ENCODE measurements around the gene ARL15. TPM values are rescaled to one million over a fixed set of nuclear protein-coding genes. Genes with fewer than 3 reads are reported as not detected.

The ARL15 gene
- total RNA-seq, 1 experiment from 2014 or later = 13.0 TPM

GRCh38 chr5:53877243-53877642, 433.1 kb downstream of the ARL15 start:
- Mint-ChIP-seq H3K4me1 (peaks cover 22 to 24% of the 10 kb centered on the region in 2 experiments), H3K36me3 (ENCODE audit: insufficient read depth in 1 of 3, low read depth in 3 of 3) (peaks cover 5 to 22% (median 12%) of the 10 kb centered on the region in 3 experiments), H3K27ac (no peak overlapping the region), H3K4me3 (no peak overlapping the region), H3K9me3 (peaks cover 14 to 19% of the 10 kb centered on the region in 2 experiments), H3K27me3 (ENCODE audit: low read depth) (no peaks in the 10 kb centered on the region)
- Histone ChIP-seq H3K18ac (ENCODE audit: insufficient read length, low read depth, low read length) (no peak overlapping the region), H3K4me2 (ENCODE audit: insufficient read depth, insufficient read length, low read length) (no peak overlapping the region), H2BK15ac (ENCODE audit: low read depth, low read length) (no peak overlapping the region), H3K79me1 (ENCODE audit: insufficient read depth, low read depth, low read length, poor library complexity, severe bottlenecking) (no peaks in the 10 kb centered on the region), H3K4ac (ENCODE audit: low read depth, low read length) (no peak overlapping the region), H4K91ac (ENCODE audit: insufficient read length, low read depth, low read length) (no peak overlapping the region), H4K5ac (ENCODE audit: insufficient read length, low read depth, low read length) (no peak overlapping the region), H3T11ph (ENCODE audit: low read length) (no peak overlapping the region), H2BK5ac (ENCODE audit: insufficient read length, low read length) (no peak overlapping the region), H3K23ac (ENCODE audit: insufficient read length, low read depth, low read length) (no peak overlapping the region), H3K79me2 (ENCODE audit: insufficient read depth, low read length) (no peaks in the 10 kb centered on the region), H2AK5ac (ENCODE audit: insufficient read length, low read length) (no peak overlapping the region), H2BK20ac (ENCODE audit: low read depth, low read length, poor library complexity, severe bottlenecking) (no peak overlapping the region), H3K9ac (ENCODE audit: extremely low read depth, insufficient read length, low read length) (no peak overlapping the region), H3K27ac (ENCODE audit: insufficient read length, low read depth, low read length) (no peak overlapping the region), H2BK120ac (ENCODE audit: low read depth, low read length, poor library complexity, severe bottlenecking) (no peak overlapping the region), H2BK12ac (ENCODE audit: insufficient read length, low read depth, low read length) (no peak overlapping the region), H3K27me3 (ENCODE audit: insufficient read depth, low read length) (no peaks in the 10 kb centered on the region), H2AFZ (ENCODE audit: low read length) (no peak overlapping the region), H4K8ac (replicated peaks; ENCODE audit: insufficient read length, low read depth, low read length) (no peak overlapping the region), H4K20me1 (ENCODE audit: control insufficient read depth, insufficient read depth, insufficient read length) (no peaks in the 10 kb centered on the region), H3K9me3 (ENCODE audit: control insufficient read depth, low read depth, low read length) (peaks cover 7% of the 10 kb centered on the region), H3K56ac (ENCODE audit: insufficient read length, low read depth, low read length) (no peak overlapping the region), H3K14ac (ENCODE audit: insufficient read depth, low read length) (no peak overlapping the region), H3K23me2 (ENCODE audit: insufficient read length, low read depth, low read length, poor library complexity, severe bottlenecking) (no peaks in the 10 kb centered on the region), H3K4me1 (ENCODE audit: insufficient read depth, low read length) (peaks cover 4% of the 10 kb centered on the region; the same call in 1 of the 2 replicates)
- TF ChIP-seq CTCF (conservative IDR thresholded peaks at IDR 0.05) = no peak
- WGBS (ENCODE audit: extremely low coverage, insufficient read length, low lambda C conversion rate) = no CpG with 5 or more reads among the region's 2 CpGs
- no peak for DNase-seq
